Loucy (cell line): ENCODE measurements around the gene BCL3.

Experiments
- H2AFZ ChIP-seq: fragments of 200-600 bp; sonication (generic); 2 replicates; pipeline ENCODE4 v1.6.0; 2016; ENCODE audit warnings: antibody characterized with exemption, mild to moderate bottlenecking, low read length, moderate library complexity
- H3F3A ChIP-seq: fragments of 200-600 bp; 2 replicates; pipeline ENCODE4 v1.6.0; 2016; ENCODE audit warnings: antibody characterized with exemption, low read depth, mild to moderate bottlenecking
- H3K27me3 ChIP-seq: fragments of 200-600 bp; sonication (generic); 2 replicates; pipeline ENCODE4 v1.6.1; 2014; ENCODE audit warnings: low read length, mild to moderate bottlenecking; ENCODE audit not compliant: insufficient read depth, poor library complexity, severe bottlenecking
- H3K36me3 ChIP-seq: fragments of 200-600 bp; sonication (generic); 2 replicates; pipeline ENCODE4 v1.6.1; 2016; ENCODE audit warnings: low read length; ENCODE audit not compliant: insufficient read depth
- H3K4me1 ChIP-seq: fragments of 200-600 bp; sonication (generic); 2 replicates; pipeline ENCODE4 v1.5.1; 2014; ENCODE audit warnings: low read length, mild to moderate bottlenecking; ENCODE audit not compliant: insufficient read depth, poor library complexity, severe bottlenecking
- H3K4me2 ChIP-seq: fragments of 200-600 bp; sonication (generic); 2 replicates; pipeline ENCODE4 v1.6.0; 2014; ENCODE audit warnings: antibody characterized with exemption, low read length, low read depth, mild to moderate bottlenecking; ENCODE audit not compliant: poor library complexity, severe bottlenecking
- H3K4me3 ChIP-seq: fragments of 200-600 bp; sonication (generic); 2 replicates; pipeline ENCODE4 v1.5.1; 2014; ENCODE audit warnings: low read length, mild to moderate bottlenecking, mixed read lengths; ENCODE audit not compliant: poor library complexity, severe bottlenecking
- H3K79me2 ChIP-seq: fragments of 200-600 bp; sonication (generic); 2 replicates; pipeline ENCODE4 v1.6.1; 2014; ENCODE audit warnings: low read length; ENCODE audit not compliant: insufficient read depth
- H3K9ac ChIP-seq: fragments of 200-600 bp; sonication (generic); 2 replicates; pipeline ENCODE4 v1.6.0; 2014; ENCODE audit warnings: mild to moderate bottlenecking, low read depth, low read length, moderate library complexity; ENCODE audit not compliant: poor library complexity, severe bottlenecking
- H3K9me2 ChIP-seq: fragments of 200-600 bp; sonication (generic); replicated peaks from 2 replicates; pipeline ENCODE4 v1.6.1; 2016; ENCODE audit warnings: low read depth, low read length, mixed read lengths
- H3K9me3 ChIP-seq: fragments of 200-600 bp; sonication (generic); 2 replicates; pipeline ENCODE4 v1.6.1; 2014; ENCODE audit warnings: mild to moderate bottlenecking, antibody characterized with exemption, low read length, low read depth; ENCODE audit not compliant: insufficient read depth
- H4K20me1 ChIP-seq: fragments of 200-600 bp; sonication (generic); 2 replicates; pipeline ENCODE4 v1.6.0; 2014; ENCODE audit warnings: antibody characterized with exemption, low read length, mild to moderate bottlenecking; ENCODE audit not compliant: insufficient read depth, poor library complexity, severe bottlenecking
- CTCF ChIP-seq: fragments of 200-600 bp; sonication (generic); conservative IDR thresholded peaks from 2 replicates; pipeline ENCODE4 v1.5.1; 2014; ENCODE audit warnings: mild to moderate bottlenecking, antibody characterized with exemption, low read length
- EZH2phosphoT487 ChIP-seq: fragments of 200-600 bp; IDR thresholded peaks from 2 replicates; pipeline ENCODE4 v1.6.1; 2018; ENCODE audit warnings: antibody characterized with exemption, mild to moderate bottlenecking, moderate library complexity, borderline replicate concordance

The BCL3 gene

GRCh38 chr19:44746946-44747738 lies 1.4 kb upstream of the BCL3 start:
- Histone ChIP-seq H3K27me3 (no peaks in the 10 kb centered on the region), H3K9me3 (no peaks in the 10 kb centered on the region), H3K4me2 (peak overlapping the region; percentile 96), H4K20me1 (peaks cover 4% of the 10 kb centered on the region), H3K36me3 (no peaks in the 10 kb centered on the region), H3K4me3 (peak overlapping the region; percentile 80), H3K79me2 (peaks cover 12% of the 10 kb centered on the region; the same call in 1 of the 2 replicates), H3K9me2 (no peaks in the 10 kb centered on the region), H3K9ac (peak overlapping the region; percentile 79), H2AFZ (peak overlapping the region; percentile 82), H3K4me1 (peaks cover 20% of the 10 kb centered on the region), H3F3A (0 out of 2 replicates have a peak, but pooled peaks cover 4% of the 10 kb centered on the region)
- TF ChIP-seq CTCF (no peak), EZH2phosphoT487 (no peak)

- Histone ChIP-seq H3K4me1 (peaks cover 27% of the 10 kb centered on the region), H3F3A (peaks cover 4% of the 10 kb centered on the region; the same call in 1 of the 2 replicates), H3K27me3 (no peaks in the 10 kb centered on the region), H3K79me2 (peaks cover 12% of the 10 kb centered on the region; the same call in 1 of the 2 replicates), H3K36me3 (no peaks in the 10 kb centered on the region), H4K20me1 (peaks cover 4% of the 10 kb centered on the region), H2AFZ (peak overlapping the region; percentile 82), H3K9ac (peak overlapping the region; percentile 79), H3K4me3 (peak overlapping the region; percentile 80), H3K9me3 (no peaks in the 10 kb centered on the region), H3K9me2 (no peaks in the 10 kb centered on the region), H3K4me2 (peak overlapping the region; percentile 96)
- TF ChIP-seq EZH2phosphoT487 (no peak), CTCF (no peak)
Observed at GRCh38 chr19:44747739-44748425, 626 bp upstream of the BCL3 start.

- TF ChIP-seq CTCF = no peak
- TF ChIP-seq EZH2phosphoT487 = no peak
- H3K9me2 ChIP-seq = no peaks in the 10 kb centered on the region
- no peaks in the 10 kb centered on the region for H3K36me3 ChIP-seq
- H2AFZ ChIP-seq = no peak overlapping the region
- H3F3A ChIP-seq = peaks cover 4% of the 10 kb centered on the region; the same call in 1 of the 2 replicates
- peak overlapping the region; percentile 81 for H3K9ac ChIP-seq
- peaks cover 12% of the 10 kb centered on the region; the same call in 1 of the 2 replicates for H3K79me2 ChIP-seq
- no peaks in the 10 kb centered on the region for H3K27me3 ChIP-seq
- H4K20me1 ChIP-seq = peaks cover 4% of the 10 kb centered on the region
- peaks cover 35% of the 10 kb centered on the region for H3K4me1 ChIP-seq
- no peaks in the 10 kb centered on the region for H3K9me3 ChIP-seq
- peak overlapping the region; percentile 81 for H3K4me2 ChIP-seq
- peak overlapping the region; percentile 80 for H3K4me3 ChIP-seq
Observed at GRCh38 chr19:44749292-44749691, 784 bp downstream of the BCL3 start.
